SK-N-MC (cell line): ENCODE data around the gene LDAF1.

Experiments
- EZH2 ChIP-seq: fragments of 200-600 bp; sonication (generic); IDR thresholded peaks from one replicate; pipeline ENCODE4 v1.6.1; 2017; ENCODE audit warnings: antibody characterized with exemption
- FOXP2 ChIP-seq: optimal IDR thresholded peaks from 2 replicates; pipeline ENCODE3; 2011; ENCODE audit warnings: mild to moderate bottlenecking, moderate library complexity; ENCODE audit not compliant: insufficient read depth; ENCODE audit errors: extremely low read length, control extremely low read depth
- POLR2AphosphoS5 ChIP-seq: IDR thresholded peaks from 2 replicates; pipeline ENCODE4 v1.6.1; 2012; ENCODE audit warnings: mild to moderate bottlenecking, low read depth, low read length, borderline replicate concordance

DNA sequence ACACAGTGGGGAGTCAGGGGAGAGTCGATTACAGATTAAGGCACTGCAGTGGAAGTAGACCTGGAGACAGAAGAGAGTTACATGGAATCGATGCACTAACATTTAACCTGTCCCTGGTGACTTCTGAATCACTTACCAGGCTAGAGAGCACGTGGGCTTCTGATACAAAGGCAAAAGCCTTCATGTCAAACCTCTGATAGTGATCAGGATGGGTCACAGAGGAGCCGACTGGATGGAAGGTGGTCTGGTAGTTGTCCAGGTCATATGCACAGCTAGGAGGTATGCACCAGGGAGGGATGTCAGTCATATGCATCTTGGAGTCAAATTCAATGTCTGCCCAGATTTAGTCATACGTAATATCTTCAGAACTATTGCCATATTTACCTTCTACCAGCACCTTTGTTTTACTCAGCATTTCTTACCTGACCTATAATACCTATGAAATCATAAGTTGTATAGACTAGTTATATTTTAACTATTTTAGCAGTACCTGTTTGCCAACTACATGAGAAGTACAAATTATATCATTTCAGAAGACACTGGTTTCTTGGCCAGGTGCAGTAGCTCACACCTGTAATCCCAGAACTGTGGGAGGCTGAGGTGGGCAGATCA, 41.2 kb downstream of the LDAF1 start:
- no peak for TF ChIP-seq POLR2AphosphoS5
- TF ChIP-seq EZH2: no peak
- no peak for TF ChIP-seq FOXP2
